ENCODE data around the gene TCEAL1. TPM values are rescaled to one million over a fixed set of nuclear protein-coding genes. Genes with fewer than 3 reads are reported as not detected.

The TCEAL1 gene
- polyA plus RNA-seq, 1 of the 3 experiments (the other 2 are of a cell fraction): 22.1 TPM

GRCh38 chrX:103626855-103627254, 1.9 kb upstream of the TCEAL1 start:
- POLR2A ChIA-PET: no interaction called here
- TF ChIP-seq FOSL2 (IDR thresholded peaks at IDR 0.05; ENCODE audit: borderline replicate concordance, low read depth) (peak; percentile 18; the same call in 1 of the 2 replicates), FOXM1 (IDR thresholded peaks at IDR 0.05; ENCODE audit: low read depth) (no peak), EP300 (IDR thresholded peaks at IDR 0.05; ENCODE audit: borderline replicate concordance in 1 of 2, low read depth in 1 of 2, low read length in 1 of 2) (no peak)
- CTCF ChIA-PET: no interaction called here
- Histone ChIP-seq H3F3A (replicated peaks; ENCODE audit: insufficient read depth) (peaks cover 14% of the 10 kb centered on the region), H3K4me2 (no peak overlapping the region), H3K9me2 (no peaks in the 10 kb centered on the region), H2AFZ (ENCODE audit: low read depth) (no peak overlapping the region), H4K20me1 (ENCODE audit: insufficient read depth) (no peaks in the 10 kb centered on the region), H3K4me1 (ENCODE audit: control insufficient read depth in 1 of 2, insufficient read depth in 2 of 2, low read depth in 1 of 2, low read length in 1 of 2) (peaks cover 3 to 6% of the 10 kb centered on the region in 2 experiments; a peak in 3 of 4 replicates), H3K4me3 (ENCODE audit: low read depth in 2 of 2, low read length in 1 of 2) (no peak overlapping the region), H3K9ac (peak overlapping the region; percentile 25; the same call in 1 of the 2 replicates), H3K79me2 (ENCODE audit: insufficient read depth) (peaks cover 6% of the 10 kb centered on the region; the same call in 1 of the 2 replicates), H3K36me3 (replicated peaks in 1 of 2; ENCODE audit: control insufficient read depth in 1 of 2, insufficient read depth in 2 of 2, low read length in 1 of 2) (no peaks in the 10 kb centered on the region), H3K9me3 (no peaks in the 10 kb centered on the region), H3K27me3 (ENCODE audit: insufficient read depth) (no peaks in the 10 kb centered on the region; the same call in 1 of the 2 replicates), H3K27ac (ENCODE audit: low read depth in 2 of 2, low read length in 1 of 2) (peak overlapping the region in 1 of 2 experiments; percentile 63; a peak in 2 of 4 replicates)
- no peak for DNase-seq

GRCh38 chrX:103629318-103630170, 769 bp downstream of the TCEAL1 start:
- DNase-seq: peak; percentile 70
- Histone ChIP-seq H3F3A (replicated peaks; ENCODE audit: insufficient read depth) (peaks cover 14% of the 10 kb centered on the region), H3K4me1 (ENCODE audit: control insufficient read depth in 1 of 2, insufficient read depth in 2 of 2, low read depth in 1 of 2, low read length in 1 of 2) (peaks cover 3 to 4% of the 10 kb centered on the region in 2 experiments; a peak in 3 of 4 replicates), H3K9me3 (no peaks in the 10 kb centered on the region), H3K27ac (ENCODE audit: low read depth in 2 of 2, low read length in 1 of 2) (peak overlapping the region; percentile 86 to 92), H3K4me3 (ENCODE audit: low read depth in 2 of 2, low read length in 1 of 2) (peak overlapping the region; percentile 62 to 67), H3K27me3 (ENCODE audit: insufficient read depth) (no peaks in the 10 kb centered on the region; the same call in 1 of the 2 replicates), H3K9ac (peak overlapping the region; percentile 79), H3K4me2 (peak overlapping the region; percentile 82), H4K20me1 (ENCODE audit: insufficient read depth) (no peaks in the 10 kb centered on the region), H3K79me2 (ENCODE audit: insufficient read depth) (peaks cover 6% of the 10 kb centered on the region; the same call in 1 of the 2 replicates), H2AFZ (ENCODE audit: low read depth) (peak overlapping the region; percentile 60), H3K9me2 (no peaks in the 10 kb centered on the region), H3K36me3 (replicated peaks in 1 of 2; ENCODE audit: control insufficient read depth in 1 of 2, insufficient read depth in 2 of 2, low read length in 1 of 2) (no peaks in the 10 kb centered on the region)
- ChIA-PET CTCF (interaction anchor here (0.5 to 1.9 kb wide), 27 partner anchors 9 to 273 kb away, joined by 3 to 13 read pairs (median 3); partner anchors contain the start of genes MORF4L2, TCEAL3 and TCEAL9), POLR2A (interaction anchor here (0.5 to 1.9 kb wide), 4 partner anchors 9 to 57 kb away, joined by 3 to 7 read pairs (median 5); partner anchors contain the start of gene MORF4L2)
- WGBS (ENCODE audit: low lambda C conversion rate): 6% methylated on average over 39 of the region's 49 CpGs
- TF ChIP-seq FOXJ3 (CRISPR knock-in tag; IDR thresholded peaks at IDR 0.05) (no peak), MXI1 (IDR thresholded peaks at IDR 0.05; ENCODE audit: low read depth, low read length) (peak; percentile 85), EZH2phosphoT487 (IDR thresholded peaks at IDR 0.05; ENCODE audit: borderline replicate concordance, low read depth) (no peak), RCOR1 (IDR thresholded peaks at IDR 0.05; ENCODE audit: low read length) (no peak), SMC3 (IDR thresholded peaks at IDR 0.05; ENCODE audit: low read depth, low read length) (peak; percentile 41; the same call in 1 of the 2 replicates), FOSL2 (IDR thresholded peaks at IDR 0.05; ENCODE audit: borderline replicate concordance, low read depth) (no peak), USF2 (IDR thresholded peaks at IDR 0.05; ENCODE audit: borderline replicate concordance, low read depth, low read length) (no peak), POLR2AphosphoS5 (IDR thresholded peaks at IDR 0.05; ENCODE audit: low read depth, low read length) (peak; percentile 21; the same call in 1 of the 2 replicates), EP300 (IDR thresholded peaks at IDR 0.05; ENCODE audit: borderline replicate concordance in 1 of 2, low read depth in 1 of 2, low read length in 1 of 2) (no peak), REST (IDR thresholded peaks at IDR 0.05; ENCODE audit: low read depth, low read length) (no peak; the same call in 1 of the 2 replicates), RFX5 (IDR thresholded peaks at IDR 0.05; ENCODE audit: low read length) (no peak), SIN3A (IDR thresholded peaks at IDR 0.05; ENCODE audit: borderline replicate concordance, low read depth, low read length) (no peak), JUND (IDR thresholded peaks at IDR 0.05) (no peak), YY1 (IDR thresholded peaks at IDR 0.05; ENCODE audit: low read depth) (no peak), IRF3 (IDR thresholded peaks at IDR 0.05; ENCODE audit: low read depth, low read length) (no peak), MAX (IDR thresholded peaks at IDR 0.05; ENCODE audit: low read depth) (peak; percentile 76), RAD21 (IDR thresholded peaks at IDR 0.05; ENCODE audit: low read length) (peak; percentile 47), RXRA (IDR thresholded peaks at IDR 0.05; ENCODE audit: borderline replicate concordance, low read depth) (no peak)
